Osteocyte (in vitro differentiated cells): ENCODE measurements around the gene TPRG1L. TPM values are rescaled to one million over a fixed set of nuclear protein-coding genes. Genes with fewer than 3 reads are reported as not detected.

ENCODE experiments used
- total RNA-seq: library from RNA; stranded (reverse); gene quantifications from 2 replicates; pipeline ENCODE4 v1.2.1, GENCODE V29; 2021

The TPRG1L gene
- total RNA-seq, 1 donor from 2014 or later: 49.1 TPM

Other genes with a start within 250 kb of the TPRG1L start
- gene ARHGEF16, start 170.3 kb upstream of the TPRG1L start, total RNA-seq: 3.2 and 4.3 TPM in 2 replicates
- 255 and 262 TPM in 2 replicates for gene MEGF6, start 13.5 kb upstream of the TPRG1L start, total RNA-seq
- 20.1 and 20.5 TPM in 2 replicates for gene WRAP73, start 25.1 kb downstream of the TPRG1L start, total RNA-seq
- gene TP73, start 27.5 kb downstream of the TPRG1L start, total RNA-seq: 0.16 and 0.24 TPM in 2 replicates
- not detected in 2 replicates for gene CCDC27, start 127.4 kb downstream of the TPRG1L start, total RNA-seq
- gene SMIM1, start 147.7 kb downstream of the TPRG1L start, total RNA-seq: 0.73 and 1.3 TPM in 2 replicates
- gene LRRC47, start 171.5 kb downstream of the TPRG1L start, total RNA-seq: 52.3 and 59.5 TPM in 2 replicates
- 35.1 and 45.4 TPM in 2 replicates for gene CEP104, start 232.2 kb downstream of the TPRG1L start, total RNA-seq
- 7.1 and 11.0 TPM in 2 replicates for gene DFFB, start 232.5 kb downstream of the TPRG1L start, total RNA-seq